Measurements from ENCODE around the gene MRPL14. TPM values are rescaled to one million over a fixed set of nuclear protein-coding genes. Genes with fewer than 3 reads are reported as not detected.

MRPL14 gene
- total and polyA plus RNA-seq, 9 of the 15 experiments (the other 6 are each of a cell fraction or from before 2014, with no cell fraction given), result 126 to 424 (median 165) TPM

GRCh38 chr6:44074439-44074812, 52.8 kb downstream of the MRPL14 start (continued):
- TF ChIP-seq CREB3L1 (IDR thresholded peaks at IDR 0.05; ENCODE audit: borderline replicate concordance, low read depth) (peak; percentile 16; the same call in 1 of the 2 replicates), PHTF2 (CRISPR knock-in tag; IDR thresholded peaks at IDR 0.05) (no peak), DLX4 (CRISPR knock-in tag; IDR thresholded peaks at IDR 0.05) (no peak), ATF6 (CRISPR knock-in tag; IDR thresholded peaks at IDR 0.05) (no peak), CTBP1 (IDR thresholded peaks at IDR 0.05; ENCODE audit: borderline replicate concordance) (peak; percentile 79), RBM34 (IDR thresholded peaks at IDR 0.05; ENCODE audit: borderline replicate concordance, insufficient read depth, low read length) (no peak), GATAD2A (IDR thresholded peaks at IDR 0.05) (peak; percentile 98), HINFP (tag; conservative IDR thresholded peaks at IDR 0.05; ENCODE audit: low read depth) (no peak), GTF2A2 (tag; IDR thresholded peaks at IDR 0.05) (no peak), ZBTB40 (IDR thresholded peaks at IDR 0.05) (no peak), ZBTB40 (CRISPR knock-in tag; IDR thresholded peaks at IDR 0.05) (no peak), ZBTB34 (CRISPR knock-in tag; IDR thresholded peaks at IDR 0.05) (no peak)

Measured in K562 (cell line).